Kidney capillary endothelial cell (primary cell): ENCODE measurements around the gene GTF2IRD2.
A peak's percentile ranks its signal among the peaks of the same experiment; 100 is the strongest.
"Not testable (repeated sequence)": the region's sequence is repeated elsewhere in the genome, so short reads cannot be mapped to it uniquely, and the experiment has no call there.

Experiments
- DNase-seq: peaks from one replicate; pipeline ENCODE4 v3.0.0-alpha.2; 2018; ENCODE audit warnings: low spot score

Gene GTF2IRD2

DNA sequence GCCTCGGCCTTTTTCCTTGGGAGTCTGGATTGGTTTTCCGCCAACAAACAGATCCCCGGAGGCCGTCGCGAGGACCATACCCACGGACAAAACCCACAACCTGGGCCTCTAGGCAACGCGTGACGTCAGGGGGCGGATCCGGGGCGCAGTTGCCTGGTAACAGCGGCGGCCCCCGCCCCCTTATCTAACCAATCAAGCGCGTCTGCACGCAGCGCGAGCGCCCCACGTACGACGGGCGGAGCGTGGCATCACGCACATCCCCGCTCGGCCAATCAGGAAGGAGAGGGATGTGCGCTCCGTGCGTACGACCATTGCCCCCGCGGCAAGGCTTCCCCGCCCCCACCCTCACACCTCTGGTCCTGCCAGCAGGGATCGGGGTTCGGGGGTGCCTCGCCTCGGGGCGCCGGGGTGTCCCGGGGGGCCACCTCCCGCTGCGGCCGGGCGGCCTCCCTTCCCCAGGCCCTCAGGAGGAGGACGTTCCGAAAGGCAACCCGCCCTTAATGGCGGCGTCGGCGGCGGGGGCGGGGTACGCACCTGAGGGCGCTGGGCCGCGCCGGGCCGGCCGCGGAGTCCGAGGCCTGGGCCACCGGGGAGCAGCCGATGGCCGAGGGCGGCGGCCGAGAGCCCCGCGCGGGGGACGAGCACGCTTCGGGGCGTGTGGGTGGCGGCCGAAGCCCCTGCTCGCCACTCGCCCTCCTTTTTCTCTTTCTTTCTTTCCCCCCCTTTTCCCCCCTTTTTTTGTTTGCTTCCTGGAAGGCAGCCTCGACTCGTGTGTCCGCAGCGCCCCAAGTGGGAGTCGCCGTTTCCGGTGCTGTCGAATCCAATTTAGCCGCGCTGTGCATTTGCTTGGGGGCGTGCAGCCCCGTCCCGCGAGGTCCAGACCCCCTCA, at the start of gene GTF2IRD2:
TSS of gene GTF2IRD2 (minus strand) at position 773 of the 889 bp plus-strand sequence. CDS start 15,227 bp downstream, outside the sequence.
- DNase-seq: not testable (repeated sequence)

- DNase-seq: peak; percentile 48
These were observed 39.0 kb upstream of the GTF2IRD2 start for GRCh38 chr7:74890158-74891123.

DNA sequence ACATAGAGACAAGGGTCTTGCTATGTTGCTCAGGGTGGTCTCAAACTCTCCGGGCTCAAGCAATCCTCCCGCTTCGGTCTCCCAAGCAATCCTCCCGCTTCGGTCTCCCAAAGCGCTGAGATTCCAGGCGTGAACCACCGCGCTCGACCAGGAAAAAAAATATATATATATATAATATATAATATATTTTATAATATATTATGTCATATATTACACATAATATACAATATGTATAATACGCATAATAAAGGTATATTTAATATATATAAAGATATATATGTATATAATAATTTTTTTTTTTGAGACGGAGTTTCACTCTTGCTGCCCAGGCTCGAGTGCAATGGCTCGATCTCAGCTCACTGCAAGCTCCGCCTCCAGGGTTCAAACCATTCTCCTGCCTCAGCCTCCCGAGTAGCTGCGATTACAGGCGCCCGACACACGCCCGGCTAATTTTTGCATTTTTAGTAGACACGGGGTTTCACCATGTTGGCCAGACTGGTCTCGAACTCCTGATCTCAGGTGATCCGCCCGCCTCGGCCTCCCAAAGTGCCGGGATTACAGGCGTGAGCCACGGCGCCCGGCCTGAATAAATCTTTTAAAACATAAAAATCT, 38.2 kb upstream of the GTF2IRD2 start:
- not testable (repeated sequence) for DNase-seq

DNA sequence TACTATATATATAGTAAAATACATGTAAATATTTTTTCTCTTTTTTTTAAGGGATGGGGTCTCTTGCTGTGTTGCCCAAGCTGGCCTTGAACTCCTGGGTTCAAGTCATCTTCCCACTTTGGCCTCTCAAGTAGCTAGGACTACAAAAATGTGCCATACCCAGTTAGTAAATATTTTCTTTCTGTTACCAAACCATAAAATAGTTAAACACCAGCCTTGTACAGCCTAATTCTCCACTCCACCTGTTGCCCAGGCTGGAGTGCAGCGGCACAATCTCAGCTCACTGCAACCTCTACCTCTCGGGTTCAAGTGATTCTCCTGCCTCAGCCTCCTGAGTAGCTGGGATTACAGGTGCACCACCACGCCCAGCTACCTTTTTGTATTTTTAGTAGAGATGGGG, 33.9 kb upstream of the GTF2IRD2 start:
- DNase-seq: not testable (repeated sequence)

GRCh38 chr7:74882110-74882509, 30.7 kb upstream of the GTF2IRD2 start:
- DNase-seq: not testable (repeated sequence)

DNA sequence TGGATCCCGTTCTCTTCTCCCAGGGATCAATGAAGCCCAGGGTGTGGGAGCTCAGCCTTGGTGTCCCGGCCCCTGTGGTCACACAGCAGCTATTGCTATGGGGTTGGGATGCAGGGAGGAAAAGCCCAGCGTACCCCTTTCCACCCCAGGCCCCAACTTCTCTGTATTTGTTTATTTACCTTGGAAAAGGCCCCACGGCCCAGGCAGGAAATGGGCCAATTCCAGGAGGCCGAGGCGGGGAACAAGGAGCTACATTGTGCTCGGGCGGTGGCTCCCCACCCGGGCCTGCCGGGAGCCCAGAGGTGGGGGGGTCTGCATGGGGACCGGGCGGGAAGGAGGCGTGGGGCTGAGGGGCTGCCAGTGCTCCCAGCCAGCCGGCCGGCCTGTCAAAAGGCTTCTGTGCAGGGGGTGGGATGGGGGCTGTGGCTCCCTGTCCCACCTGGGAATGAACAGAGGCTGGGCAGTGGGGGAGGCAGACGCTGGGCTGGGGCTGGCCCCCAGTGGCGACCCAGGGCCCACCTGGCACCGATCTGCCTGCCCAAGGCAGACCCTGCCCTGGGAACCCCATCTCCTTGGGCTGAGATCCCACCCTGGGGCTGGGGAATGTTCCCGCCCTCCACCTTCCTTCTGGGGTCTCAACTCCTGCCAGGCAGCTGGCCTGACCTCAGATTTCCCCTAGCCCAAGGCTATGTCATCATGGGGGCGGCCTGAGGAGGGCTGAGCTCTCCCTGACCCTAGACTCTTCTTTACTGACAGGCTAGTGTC, 23.5 kb upstream of the GTF2IRD2 start:
- not testable (repeated sequence) for DNase-seq

- not testable (repeated sequence) for DNase-seq
These were observed 22.8 kb upstream of the GTF2IRD2 start for GRCh38 chr7:74874104-74874747.

- DNase-seq: not testable (repeated sequence)
These were observed 21.1 kb upstream of the GTF2IRD2 start for GRCh38 chr7:74872542-74872941.

GRCh38 chr7:74865777-74866176, 14.4 kb upstream of the GTF2IRD2 start:
- not testable (repeated sequence) for DNase-seq

DNA sequence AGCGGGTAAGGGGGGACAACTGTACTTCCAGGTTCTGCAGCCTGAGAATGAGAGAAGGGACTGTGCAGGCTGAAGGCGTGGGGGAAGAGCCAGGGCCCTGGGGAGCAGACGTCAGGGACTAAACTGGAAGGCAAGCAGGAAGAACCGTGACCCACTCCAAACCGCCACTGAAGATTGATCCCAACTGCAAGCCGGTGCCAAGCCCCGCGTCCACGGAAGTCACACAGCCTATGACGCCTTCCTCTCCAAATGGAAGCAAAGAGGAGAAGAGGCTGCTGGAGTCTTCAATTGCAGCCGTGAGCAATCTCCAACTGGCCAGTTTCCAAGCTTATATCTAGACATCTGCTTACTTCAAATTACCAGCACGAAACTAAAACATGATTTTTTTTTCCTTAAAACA, 1.6 kb downstream of the GTF2IRD2 start:
- not testable (repeated sequence) for DNase-seq

GRCh38 chr7:74830411-74830810, 21.0 kb downstream of the GTF2IRD2 start:
- not testable (repeated sequence) for DNase-seq

DNA sequence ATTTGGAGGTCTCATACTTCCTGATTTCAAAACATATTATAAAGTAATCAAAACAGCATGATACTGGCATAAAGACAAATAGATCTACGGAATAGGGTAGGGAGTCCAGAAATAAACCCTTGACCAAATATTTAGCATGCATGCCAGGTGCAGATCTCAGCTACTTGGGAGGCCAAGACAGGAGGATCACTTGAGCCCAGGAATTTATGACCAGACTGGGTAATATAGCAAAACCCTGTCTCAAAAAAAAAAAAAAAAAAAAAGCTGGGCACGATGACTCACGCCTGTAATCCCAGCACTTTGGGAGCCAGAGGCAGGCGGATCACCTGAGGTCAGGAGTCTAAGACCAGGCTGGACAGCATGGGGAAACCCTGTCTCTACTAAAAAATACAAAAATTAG, 21.4 kb downstream of the GTF2IRD2 start:
- not testable (repeated sequence) for DNase-seq

- DNase-seq: not testable (repeated sequence)
These were observed 30.1 kb downstream of the GTF2IRD2 start for GRCh38 chr7:74821259-74821658.

DNA sequence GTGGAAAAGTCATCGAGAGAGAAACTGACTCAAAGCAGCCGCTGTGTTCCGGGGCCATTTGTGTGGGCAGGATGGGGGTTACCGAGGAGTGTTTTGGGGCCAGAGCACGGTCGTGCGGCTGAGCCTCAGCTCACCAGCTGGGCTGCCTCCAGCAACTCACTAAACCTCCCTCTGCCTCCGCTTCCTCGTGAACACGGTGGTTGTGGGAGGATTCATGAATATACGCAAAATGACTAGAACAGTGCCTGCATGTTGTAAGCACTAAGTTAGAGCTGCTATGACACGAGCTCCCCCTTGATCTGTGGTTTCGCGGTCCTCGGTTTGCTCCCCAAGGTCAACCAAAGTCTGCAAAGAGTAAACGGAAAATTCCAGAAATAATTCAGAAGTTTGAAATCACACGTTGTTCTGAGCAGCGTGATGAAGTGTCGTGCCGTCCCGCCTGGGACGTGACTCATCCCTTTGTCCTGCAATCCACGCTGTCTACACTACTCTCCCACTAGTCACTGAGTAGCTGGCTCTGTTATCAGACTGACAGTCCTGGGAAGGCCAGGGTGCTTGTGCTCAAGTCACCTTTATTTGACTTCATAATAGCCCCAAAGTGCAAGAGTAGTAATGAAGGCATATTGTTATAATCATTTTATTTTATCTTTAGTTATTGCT, 31.1 kb downstream of the GTF2IRD2 start:
- not testable (repeated sequence) for DNase-seq

DNA sequence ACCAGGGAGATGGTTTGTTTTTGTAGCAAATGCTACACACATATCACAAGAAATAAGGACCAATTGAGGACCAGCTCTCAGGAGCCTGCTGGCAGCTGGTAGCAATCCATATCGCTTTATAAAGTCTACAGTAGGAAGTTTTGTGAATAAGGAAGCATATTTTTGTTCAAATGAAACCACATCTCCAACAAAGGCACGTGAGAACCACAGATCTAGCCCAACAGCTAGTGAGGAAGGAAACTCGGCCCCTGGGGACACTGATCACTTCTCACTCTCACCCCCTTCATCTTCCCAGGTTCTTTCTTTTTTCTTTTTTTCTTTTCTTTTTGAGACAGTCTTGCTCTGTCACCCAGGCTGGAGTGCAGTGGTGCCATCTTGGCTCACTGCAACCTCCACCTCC, 35.5 kb downstream of the GTF2IRD2 start:
- not testable (repeated sequence) for DNase-seq

DNA sequence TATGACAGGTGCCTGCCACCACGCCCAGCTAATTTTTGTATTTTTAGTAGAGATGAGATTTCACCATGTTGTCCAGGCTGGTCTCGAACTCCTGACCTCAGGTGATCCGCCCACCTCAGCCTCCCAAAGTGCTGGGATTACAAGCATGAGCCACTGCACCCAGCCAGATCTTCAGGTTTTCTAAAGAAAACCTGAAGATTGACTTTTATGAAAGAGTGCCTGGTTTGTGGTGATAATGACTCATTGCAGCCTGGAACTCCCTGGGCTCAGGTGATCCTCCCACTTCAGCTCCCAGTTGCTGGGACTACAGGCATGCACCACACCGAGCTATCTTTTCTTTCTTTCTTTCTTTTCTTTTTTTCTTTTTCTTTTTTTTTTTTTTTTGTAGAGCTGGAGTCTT, 52.8 kb downstream of the GTF2IRD2 start:
- not testable (repeated sequence) for DNase-seq

- not testable (repeated sequence) for DNase-seq
These were observed 53.4 kb downstream of the GTF2IRD2 start for GRCh38 chr7:74797848-74798622.

- not testable (repeated sequence) for DNase-seq
These were observed 62.1 kb downstream of the GTF2IRD2 start for GRCh38 chr7:74789200-74789736.
